PC-3 (cell line): ENCODE results near the gene FKBP11. TPM values are rescaled to one million over a fixed set of nuclear protein-coding genes. Genes with fewer than 3 reads are reported as not detected.
A peak's percentile ranks its signal among the peaks of the same experiment; 100 is the strongest.

Experiments used
- ATAC-seq: fragments of 200-7000 bp; cut with Tn5 transposase; 2 replicates; pipeline ENCODE4 v1.9.1; 2020; ENCODE audit warnings: mild to moderate bottlenecking, moderate library complexity
- BruUV-seq: library from RNA; stranded (reverse); fragments of 400-500 nt; replicated peaks from 2 replicates; lab custom pipeline; 2021; lab: Mats Ljungman, UMichigan
- CTCF ChIA-PET: fragments of 300-600 bp; sonication (Branson Sonifier 250); formaldehyde crosslinking; loops from one replicate; lab custom pipeline; 2022; ENCODE audit warnings: antibody characterized with exemption; lab: Charles Lee
- POLR2A ChIA-PET: fragments of 300-600 bp; sonication (Branson Sonifier 250); formaldehyde crosslinking; loops from one replicate; lab custom pipeline; 2022; ENCODE audit warnings: antibody characterized with exemption; ENCODE audit not compliant: unreplicated experiment; lab: Charles Lee
- DNase-seq: peaks from one replicate; pipeline ENCODE4 v3.0.0-alpha.2; 2015
- H2AFZ ChIP-seq: fragments of 300-600 bp; sonication (generic); 2 replicates; pipeline ENCODE4 v1.6.0; 2016; ENCODE audit warnings: antibody characterized with exemption, low read length
- H3F3A ChIP-seq: fragments of 300-600 bp; sonication (generic); one replicate; pipeline ENCODE4 v1.6.0; 2017; ENCODE audit warnings: antibody characterized with exemption, low read length, control low read depth, mild to moderate bottlenecking; ENCODE audit not compliant: unreplicated experiment
- H3K27ac ChIP-seq: fragments of 300-600 bp; sonication (generic); 2 replicates; pipeline ENCODE4 v1.5.1; 2016; ENCODE audit warnings: mild to moderate bottlenecking, low read length
- H3K27me3 ChIP-seq: fragments of 300-600 bp; sonication (generic); 2 replicates; pipeline ENCODE4 v1.6.1; 2016; ENCODE audit warnings: low read length, mixed read lengths
- H3K36me3 ChIP-seq: fragments of 300-600 bp; sonication (generic); 2 replicates; pipeline ENCODE4 v1.6.1; 2016; ENCODE audit warnings: low read depth, mixed run types, low read length, mixed read lengths
- H3K4me1 ChIP-seq: fragments of 300-600 bp; sonication (generic); 2 replicates; pipeline ENCODE4 v1.5.1; 2016; ENCODE audit warnings: low read length; ENCODE audit not compliant: insufficient read depth
- H3K4me2 ChIP-seq: fragments of 300-600 bp; sonication (generic); 2 replicates; pipeline ENCODE4 v1.6.0; 2016; ENCODE audit warnings: low read length
- H3K4me3 ChIP-seq: fragments of 300-600 bp; sonication (generic); 2 replicates; pipeline ENCODE4 v1.5.1; 2016; ENCODE audit warnings: mild to moderate bottlenecking, low read length, mixed read lengths
- H3K79me2 ChIP-seq: fragments of 300-600 bp; sonication (generic); 2 replicates; pipeline ENCODE4 v1.6.1; 2017; ENCODE audit warnings: low read length, mixed read lengths
- H3K9ac ChIP-seq: fragments of 300-600 bp; sonication (generic); 2 replicates; pipeline ENCODE4 v1.6.0; 2016; ENCODE audit warnings: mild to moderate bottlenecking, low read length
- H3K9me2 ChIP-seq: fragments of 300-600 bp; sonication (generic); replicated peaks from 2 replicates; pipeline ENCODE4 v1.6.1; 2016; ENCODE audit warnings: mixed run types, low read length, mixed read lengths
- H3K9me3 ChIP-seq: fragments of 300-600 bp; sonication (generic); 2 replicates; pipeline ENCODE4 v1.6.1; 2016; ENCODE audit warnings: low read length, mixed read lengths
- H4K20me1 ChIP-seq: fragments of 300-600 bp; sonication (generic); 2 replicates; pipeline ENCODE4 v1.6.1; 2016; ENCODE audit warnings: low read length, mixed read lengths
- EZH2 ChIP-seq: fragments of 300-600 bp; sonication (generic); IDR thresholded peaks from one replicate; pipeline ENCODE4 v1.6.1; 2017; ENCODE audit warnings: antibody characterized with exemption, mild to moderate bottlenecking, low read length; ENCODE audit not compliant: unreplicated experiment
- EZH2phosphoT487 ChIP-seq: fragments of 300-600 bp; sonication (generic); IDR thresholded peaks from 2 replicates; pipeline ENCODE4 v1.6.1; 2018; ENCODE audit warnings: mild to moderate bottlenecking, antibody characterized with exemption, low read length, borderline replicate concordance
- intact Hi-C: fragments of 100-400 bp; cut with micrococcal nuclease; formaldehyde crosslinking; loops from 2 replicates; pipeline ENCODE4 v1.9.0; 2023
- total RNA-seq: library from RNA; depleted of rRNA; stranded (reverse); fragments of >200 nt; gene quantifications from 2 replicates; pipeline ENCODE4 v1.2.3, GENCODE V29; 2014
- TF ChIP-seq, protein P1 (sequence below): fragments of 300-600 bp; sonication (generic); conservative IDR thresholded peaks from 2 replicates; pipeline ENCODE4 v1.5.1; 2017; ENCODE audit warnings: antibody characterized with exemption, low read depth, mild to moderate bottlenecking, low read length

The FKBP11 gene
- total RNA-seq, 1 experiment from 2014 or later: 9.7 TPM

DNA sequence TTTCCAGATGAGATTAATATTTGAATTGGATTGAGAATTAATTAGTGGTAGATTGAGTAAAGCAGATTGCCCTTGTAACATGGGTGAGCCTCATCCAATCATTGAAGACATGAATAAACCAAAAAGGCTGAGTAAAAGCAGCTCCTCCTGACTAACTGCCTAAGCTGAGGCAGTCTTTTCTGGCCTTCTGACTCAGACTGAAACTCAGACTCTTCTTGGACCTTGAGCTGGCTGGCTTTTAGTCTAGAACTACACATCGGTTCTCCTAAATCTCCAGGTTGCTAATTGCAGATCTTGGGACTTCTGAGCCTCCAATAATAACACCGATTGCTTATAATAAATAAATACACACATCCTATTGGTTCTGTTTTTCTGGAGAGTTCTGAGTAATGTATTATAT lies 24.0 kb downstream of the FKBP11 start:
- TF ChIP-seq EZH2 (no peak), EZH2phosphoT487 (no peak)
- TF ChIP-seq, protein P1, sequence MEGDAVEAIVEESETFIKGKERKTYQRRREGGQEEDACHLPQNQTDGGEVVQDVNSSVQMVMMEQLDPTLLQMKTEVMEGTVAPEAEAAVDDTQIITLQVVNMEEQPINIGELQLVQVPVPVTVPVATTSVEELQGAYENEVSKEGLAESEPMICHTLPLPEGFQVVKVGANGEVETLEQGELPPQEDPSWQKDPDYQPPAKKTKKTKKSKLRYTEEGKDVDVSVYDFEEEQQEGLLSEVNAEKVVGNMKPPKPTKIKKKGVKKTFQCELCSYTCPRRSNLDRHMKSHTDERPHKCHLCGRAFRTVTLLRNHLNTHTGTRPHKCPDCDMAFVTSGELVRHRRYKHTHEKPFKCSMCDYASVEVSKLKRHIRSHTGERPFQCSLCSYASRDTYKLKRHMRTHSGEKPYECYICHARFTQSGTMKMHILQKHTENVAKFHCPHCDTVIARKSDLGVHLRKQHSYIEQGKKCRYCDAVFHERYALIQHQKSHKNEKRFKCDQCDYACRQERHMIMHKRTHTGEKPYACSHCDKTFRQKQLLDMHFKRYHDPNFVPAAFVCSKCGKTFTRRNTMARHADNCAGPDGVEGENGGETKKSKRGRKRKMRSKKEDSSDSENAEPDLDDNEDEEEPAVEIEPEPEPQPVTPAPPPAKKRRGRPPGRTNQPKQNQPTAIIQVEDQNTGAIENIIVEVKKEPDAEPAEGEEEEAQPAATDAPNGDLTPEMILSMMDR: no peak
- Histone ChIP-seq H3K4me1 (no peaks in the 10 kb centered on the region), H3K4me3 (no peak overlapping the region), H3K36me3 (no peaks in the 10 kb centered on the region), H3K9me3 (no peaks in the 10 kb centered on the region), H3K27me3 (no peaks in the 10 kb centered on the region), H3K79me2 (no peaks in the 10 kb centered on the region), H3K27ac (no peak overlapping the region), H3K4me2 (no peak overlapping the region), H4K20me1 (no peaks in the 10 kb centered on the region), H3F3A (no peaks in the 10 kb centered on the region), H2AFZ (no peak overlapping the region), H3K9ac (no peak overlapping the region), H3K9me2 (no peaks in the 10 kb centered on the region)
- no TSS peak for BruUV-seq
- ChIA-PET POLR2A (no interaction called here), CTCF (no interaction called here)
- intact Hi-C loops: no loop called here
- ATAC-seq (no peak), DNase-seq (peak; percentile 16)

DNA sequence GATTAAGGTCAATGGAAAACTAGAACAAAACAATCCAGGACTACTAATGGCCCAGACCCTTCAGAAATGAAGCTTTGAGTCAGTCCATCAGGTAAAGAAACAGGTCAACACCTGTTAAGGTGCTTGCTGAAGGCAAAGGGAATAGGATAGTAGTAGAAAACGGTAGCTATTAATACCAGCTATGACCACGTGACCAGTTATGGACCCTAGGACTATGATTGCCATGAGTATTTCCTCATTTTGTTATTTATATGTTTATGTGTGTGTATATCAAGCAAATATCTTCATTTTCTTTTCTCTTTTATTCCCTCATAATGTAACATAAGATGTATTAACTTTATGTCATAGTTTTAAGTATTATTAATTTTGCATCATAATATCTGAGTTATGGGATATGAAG lies 25.6 kb downstream of the FKBP11 start:
- no TSS peak for BruUV-seq
- Histone ChIP-seq H2AFZ (no peak overlapping the region), H3K4me1 (no peaks in the 10 kb centered on the region), H4K20me1 (no peaks in the 10 kb centered on the region), H3K79me2 (no peaks in the 10 kb centered on the region), H3K4me2 (no peak overlapping the region), H3K9me3 (no peaks in the 10 kb centered on the region), H3K27me3 (no peaks in the 10 kb centered on the region), H3K9ac (no peak overlapping the region), H3K4me3 (no peak overlapping the region), H3K9me2 (no peaks in the 10 kb centered on the region), H3K36me3 (no peaks in the 10 kb centered on the region), H3K27ac (no peak overlapping the region), H3F3A (no peaks in the 10 kb centered on the region)
- POLR2A ChIA-PET: no interaction called here
- TF ChIP-seq EZH2 (no peak), EZH2phosphoT487 (no peak)
- TF ChIP-seq, protein P1: no peak
- ATAC-seq (no peak), DNase-seq (no peak)
- intact Hi-C loops: no loop called here
- CTCF ChIA-PET: interaction anchor here (0.6 kb wide), 1 partner anchor 116 kb away, joined by 3 read pairs; no protein-coding TSS in a partner anchor

DNA sequence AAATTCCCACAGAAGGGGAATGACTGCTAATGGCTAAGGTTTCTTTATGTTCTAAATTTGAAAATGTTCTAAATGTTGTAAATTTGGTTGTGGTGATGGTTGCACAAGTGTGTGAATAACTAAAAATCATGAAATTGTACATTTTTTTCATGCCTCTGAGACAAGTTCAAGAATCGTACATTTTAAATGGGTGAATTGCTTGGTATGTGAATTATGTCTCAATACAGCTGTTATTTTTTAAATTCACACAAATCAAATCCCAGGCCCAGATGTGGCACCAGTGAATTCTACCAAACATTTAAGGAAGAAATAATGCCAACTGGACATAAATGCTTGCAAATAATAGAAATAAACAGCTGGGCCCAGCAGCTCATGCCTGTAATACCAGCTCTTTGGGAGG lies 31.0 kb downstream of the FKBP11 start:
- CTCF ChIA-PET: no interaction called here
- no TSS peak for BruUV-seq
- no peak overlapping the region for H2AFZ ChIP-seq

More for the DNA sequence above, 31.0 kb downstream of the FKBP11 start:
- no peak for TF ChIP-seq EZH2
- TF ChIP-seq, protein P1: no peak
- no peak for TF ChIP-seq EZH2phosphoT487
- POLR2A ChIA-PET: interaction anchor here (0.6 kb wide), 1 partner anchor 62 kb away, joined by 4 read pairs; no protein-coding TSS in a partner anchor
- Histone ChIP-seq H3K79me2 (no peaks in the 10 kb centered on the region), H3K9me2 (no peaks in the 10 kb centered on the region), H3F3A (no peaks in the 10 kb centered on the region), H3K4me3 (no peak overlapping the region), H3K9me3 (no peaks in the 10 kb centered on the region), H3K9ac (no peak overlapping the region), H3K4me1 (peaks cover 8% of the 10 kb centered on the region; the same call in 1 of the 2 replicates), H3K27ac (no peak overlapping the region), H4K20me1 (no peaks in the 10 kb centered on the region), H3K4me2 (no peak overlapping the region), H3K27me3 (peaks cover 8% of the 10 kb centered on the region), H3K36me3 (no peaks in the 10 kb centered on the region)
- DNase-seq: no peak
- intact Hi-C loops: no loop called here
- ATAC-seq: no peak
